Sigmoid colon (tissue), 4 donors: Measurements from ENCODE around the gene R3HDM1.

Experiments
- EP300 ChIP-seq, 4 donors: sonication (generic); formaldehyde crosslinking; IDR thresholded peaks; one replicate each; pipeline ENCODE4 v1.6.1; 2017; ENCODE audit warnings: antibody characterized with exemption in 4 of 4
- POLR2A ChIP-seq, 2 donors: fragments of 450-650 bp; IDR thresholded peaks; one replicate each; pipeline ENCODE4 v1.6.1; 2016; ENCODE audit warnings: antibody characterized with exemption in 2 of 2, mild to moderate bottlenecking in 2 of 2, moderate library complexity in 2 of 2
- POLR2AphosphoS5 ChIP-seq, 4 donors: sonication (generic); formaldehyde crosslinking; IDR thresholded peaks; one replicate each; pipeline ENCODE4 v1.6.1; 2017; ENCODE audit warnings: antibody characterized with exemption in 4 of 4
- TF ChIP-seq, protein P1 (sequence below), 4 experiments: fragments of 450-650 bp in 3 of 4; fragments of 200-600 bp in 1 of 4; IDR thresholded peaks; one replicate each; pipeline ENCODE4 v1.5.1; 2016 to 2019; ENCODE audit warnings: antibody characterized with exemption in 4 of 4, mild to moderate bottlenecking in 3 of 4, moderate library complexity in 2 of 4

DNA sequence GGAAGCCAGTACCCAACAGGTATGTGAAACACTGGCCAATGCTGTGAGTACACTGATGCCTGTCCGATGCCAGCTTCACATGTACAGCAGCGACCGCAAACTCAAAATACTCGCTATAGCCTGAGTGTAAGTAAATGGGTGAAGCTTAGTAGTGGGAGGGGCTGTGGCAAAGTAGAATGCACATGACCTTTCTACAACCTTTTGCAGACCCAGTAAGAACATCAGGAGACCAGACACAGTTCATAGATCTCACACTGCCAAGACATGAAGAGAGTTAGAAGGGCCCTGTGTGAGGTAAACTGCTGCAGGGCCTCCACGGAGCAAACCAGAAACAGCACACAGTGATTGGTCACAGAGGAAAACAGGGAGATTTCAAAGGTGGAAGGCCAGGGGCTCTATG is 201.3 kb downstream of the R3HDM1 start:
- TF ChIP-seq EP300 (IDR thresholded peaks at IDR 0.05) (no peak), POLR2A (IDR thresholded peaks at IDR 0.05) (no peak), POLR2AphosphoS5 (IDR thresholded peaks at IDR 0.05) (no peak)
- TF ChIP-seq, protein P1, sequence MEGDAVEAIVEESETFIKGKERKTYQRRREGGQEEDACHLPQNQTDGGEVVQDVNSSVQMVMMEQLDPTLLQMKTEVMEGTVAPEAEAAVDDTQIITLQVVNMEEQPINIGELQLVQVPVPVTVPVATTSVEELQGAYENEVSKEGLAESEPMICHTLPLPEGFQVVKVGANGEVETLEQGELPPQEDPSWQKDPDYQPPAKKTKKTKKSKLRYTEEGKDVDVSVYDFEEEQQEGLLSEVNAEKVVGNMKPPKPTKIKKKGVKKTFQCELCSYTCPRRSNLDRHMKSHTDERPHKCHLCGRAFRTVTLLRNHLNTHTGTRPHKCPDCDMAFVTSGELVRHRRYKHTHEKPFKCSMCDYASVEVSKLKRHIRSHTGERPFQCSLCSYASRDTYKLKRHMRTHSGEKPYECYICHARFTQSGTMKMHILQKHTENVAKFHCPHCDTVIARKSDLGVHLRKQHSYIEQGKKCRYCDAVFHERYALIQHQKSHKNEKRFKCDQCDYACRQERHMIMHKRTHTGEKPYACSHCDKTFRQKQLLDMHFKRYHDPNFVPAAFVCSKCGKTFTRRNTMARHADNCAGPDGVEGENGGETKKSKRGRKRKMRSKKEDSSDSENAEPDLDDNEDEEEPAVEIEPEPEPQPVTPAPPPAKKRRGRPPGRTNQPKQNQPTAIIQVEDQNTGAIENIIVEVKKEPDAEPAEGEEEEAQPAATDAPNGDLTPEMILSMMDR (IDR thresholded peaks at IDR 0.05), result no peak
